K562 (cell line): ENCODE measurements around the gene ASB18. TPM values are rescaled to one million over a fixed set of nuclear protein-coding genes. Genes with fewer than 3 reads are reported as not detected.

Source experiments
- ATAC-seq: fragments of 200-7000 bp; cut with Tn5 transposase; 3 replicates; pipeline ENCODE4 v1.9.1; 2020; ENCODE audit warnings: moderate library complexity
- BruUV-seq: library from RNA; stranded (reverse); fragments of 400-500 nt; replicated peaks from 2 replicates; lab custom pipeline; 2021; lab: Mats Ljungman, UMichigan
- CTCF ChIA-PET: fragments of 300-600 bp; formaldehyde crosslinking; extraction: SDS; loops from one replicate; lab custom pipeline; 2021; ENCODE audit warnings: low intra/inter-chr PET ratio; lab: Yijun Ruan, JAX
- POLR2A ChIA-PET: fragments of 300-600, 350-650 bp; sonication (Branson Sonifier 250); formaldehyde crosslinking; extraction: SDS; loops from one replicate; lab custom pipeline; 2021; ENCODE audit warnings: antibody characterized with exemption, inconsistent platforms; lab: Yijun Ruan, JAX
- DNase-seq, 4 experiments: peaks; one replicate each; pipeline versions ENCODE4 v3.0.0 to v3.0.0-alpha.2; 2011 to 2018; ENCODE audit warnings: low spot score in 3 of 4, mixed read lengths in 3 of 4; ENCODE audit errors: extremely low read depth in 1 of 4
- FAIRE-seq: peaks from 2 replicates; lab custom pipeline; 2011; peaks lifted over from hg19 to GRCh38; lab: Jason Lieb, UNC
- H2AFZ ChIP-seq: 2 replicates; pipeline ENCODE4 v1.6.0; 2011; ENCODE audit warnings: low read depth, low read length, control low read depth, inconsistent platforms
- H3K27ac ChIP-seq: fragments of 200-600 bp; 3 replicates; pipeline ENCODE4 v1.8.0; 2011; ENCODE audit warnings: low read depth, mild to moderate bottlenecking, control low read depth, inconsistent platforms, low read length, moderate library complexity, mixed read lengths; ENCODE audit errors: extremely low read depth
- H3K27me3 ChIP-seq, 2 experiments: fragments of 300-600 bp in 1 of 2; 2 replicates in 1 of 2; 3 replicates in 1 of 2; pipeline versions ENCODE4 v1.6.0 to v1.8.0; 2011; ENCODE audit warnings: inconsistent platforms in 2 of 2, low read length in 2 of 2, mild to moderate bottlenecking in 1 of 2, mixed read lengths in 1 of 2, moderate library complexity in 1 of 2; ENCODE audit not compliant: control insufficient read depth in 2 of 2, insufficient read depth in 2 of 2
- H3K36me3 ChIP-seq: fragments of 300-600 bp; 3 replicates; pipeline ENCODE4 v1.8.0; 2011; ENCODE audit warnings: mild to moderate bottlenecking, low read length, inconsistent platforms; ENCODE audit not compliant: control insufficient read depth, insufficient read depth
- H3K4me1 ChIP-seq, 2 experiments: fragments of 200-600 bp in 1 of 2; replicated peaks in 1 of 2; 2 replicates in 1 of 2; 3 replicates in 1 of 2; pipeline versions ENCODE4 v1.5.1 to v1.8.0; 2011; ENCODE audit warnings: inconsistent platforms in 2 of 2, low read length in 2 of 2, mild to moderate bottlenecking in 1 of 2, mixed read lengths in 1 of 2, moderate library complexity in 1 of 2; ENCODE audit not compliant: control insufficient read depth in 2 of 2, insufficient read depth in 2 of 2
- H3K4me2 ChIP-seq: 2 replicates; pipeline ENCODE4 v1.6.1; 2011; ENCODE audit warnings: low read length, control low read depth, inconsistent platforms, mixed read lengths; ENCODE audit not compliant: insufficient read depth
- H3K4me3 ChIP-seq: fragments of 200-600 bp; sonication (generic), shearing (Covaris generic); 2 replicates; pipeline ENCODE4 v1.5.1; 2016; ENCODE audit warnings: control low read depth, inconsistent platforms
- H3K79me2 ChIP-seq: fragments of 200-600 bp; 3 replicates; pipeline ENCODE4 v1.8.0; 2011; ENCODE audit warnings: low read length, inconsistent platforms; ENCODE audit not compliant: control insufficient read depth, insufficient read depth
- H3K9ac ChIP-seq, 2 experiments: 2 replicates each; pipeline versions ENCODE4 v1.6.0 to v1.6.1; 2011; ENCODE audit warnings: low read depth in 2 of 2, low read length in 2 of 2, control low read depth in 1 of 2, inconsistent platforms in 1 of 2, mild to moderate bottlenecking in 1 of 2, mixed read lengths in 1 of 2; ENCODE audit not compliant: insufficient read depth in 1 of 2
- H3K9me1 ChIP-seq: one replicate; pipeline ENCODE4 v1.6.0; 2011; ENCODE audit warnings: inconsistent platforms, mild to moderate bottlenecking, low read length, moderate library complexity; ENCODE audit not compliant: control insufficient read depth, insufficient read depth
- H3K9me3 ChIP-seq: replicated peaks from 2 replicates; pipeline ENCODE4 v1.5.1; 2011; ENCODE audit warnings: low read depth, low read length, inconsistent platforms; ENCODE audit not compliant: control insufficient read depth, insufficient read depth
- H4K20me1 ChIP-seq: replicated peaks from 2 replicates; pipeline ENCODE4 v1.6.1; 2011; ENCODE audit warnings: low read length, inconsistent platforms, mixed read lengths; ENCODE audit not compliant: control insufficient read depth, insufficient read depth
- COPS2 ChIP-seq: fragments of 450-650 bp; conservative IDR thresholded peaks from 2 replicates; pipeline ENCODE4 v1.6.1; 2016; ENCODE audit warnings: mild to moderate bottlenecking, moderate library complexity
- KDM2B ChIP-seq: fragments of 250-450 bp; sonication (Bioruptor Pico); IDR thresholded peaks from 2 replicates; pipeline ENCODE4 v1.8.0; 2021; ENCODE audit warnings: mild to moderate bottlenecking, moderate library complexity
- ZNF143 ChIP-seq: sonication (generic); formaldehyde crosslinking; IDR thresholded peaks from 2 replicates; pipeline ENCODE4 v1.9.0; 2022; ENCODE audit warnings: mild to moderate bottlenecking, missing genetic modification reagents
- WGBS: fragments of 100-300 bp; shearing (Covaris generic); methylation state at CpG from one replicate; pipeline ENCODE4 v1.1.6; 2016; ENCODE audit warnings: low coverage, mixed read lengths; ENCODE audit not compliant: insufficient coverage; ENCODE audit errors: missing lambda C conversion rate; 5-methylcytosine and 5-hydroxymethylcytosine counted together
- in situ Hi-C: fragments of 300-500 bp; cut with MboI; formaldehyde crosslinking; loops from 4 replicates; pipeline ENCODE4 v1.15.0; 2018; ENCODE audit warnings: inconsistent platforms, mixed read lengths
- intact Hi-C: fragments of 100-400 bp; cut with micrococcal nuclease; formaldehyde crosslinking; loops from 2 replicates; pipeline ENCODE4 v1.14.2; 2022
- polyA plus RNA-seq, 8 experiments: library from polyadenylated mRNA; depleted of rRNA in 4 of 8; stranded (reverse) in 5 of 8; unstranded in 3 of 8; fragments of >200 nt; fragmentation: Nextera tagmentation in 2 of 8; fragmentation: Illumina TruSeq in 1 of 8; extraction: Ambion mirVana in 2 of 8; extraction: Trizol in 1 of 8; gene quantifications; 2 replicates each; pipeline versions ENCODE4 v1.2.1 to v1.2.3, GENCODE V29; 2011 to 2014; ENCODE audit warnings: inconsistent platforms in 1 of 8, missing spikeins in 1 of 8
- total RNA-seq, 7 experiments: library from RNA; depleted of rRNA in 6 of 7; stranded (reverse); fragments of >200 nt in 6 of 7; fragmentation: Illumina TruSeq in 2 of 7; extraction: Trizol in 2 of 7; gene quantifications; 2 replicates each; pipeline versions ENCODE4 v1.2.1 to v1.2.3, GENCODE V29; 2011 to 2021; ENCODE audit warnings: low replicate concordance in 1 of 7

Gene ASB18
- total and polyA plus RNA-seq, 9 of the 15 experiments (the other 6 are each of a cell fraction or from before 2014, with no cell fraction given) = not detected

GRCh38 chr2:236158969-236159777, 105.0 kb downstream of the ASB18 start (continued):
- TF ChIP-seq COPS2 = no peak
- no peak for TF ChIP-seq ZNF143 (CRISPR knock-in tag)

- 18% methylated on average over 7 of the region's 10 CpGs for WGBS
- ATAC-seq (no peak), DNase-seq (no peak), FAIRE-seq (no peak)
- H3K36me3 ChIP-seq = no peaks in the 10 kb centered on the region
- no peak overlapping the region for H3K4me2 ChIP-seq
- H3K4me1 ChIP-seq = peaks cover 0 to 7% of the 10 kb centered on the region in 2 experiments; a peak in 2 of 5 replicates
- POLR2A ChIA-PET = interaction anchor here (0.6 to 1.0 kb wide), 2 partner anchors 9 to 10 kb away, joined by 3 read pairs; partner anchors contain the start of gene GBX2
- intact Hi-C loops (no loop called here), in situ Hi-C loops (no loop called here)
- no peaks in the 10 kb centered on the region for H3K9me3 ChIP-seq
- H3K9ac ChIP-seq = no peak overlapping the region
- peaks cover 3 to 40% of the 10 kb centered on the region in 2 experiments; a peak in 3 of 5 replicates for H3K27me3 ChIP-seq
- no peak overlapping the region for H2AFZ ChIP-seq
- CTCF ChIA-PET = no interaction called here
- no TSS peak for BruUV-seq
- no peaks in the 10 kb centered on the region for H3K9me1 ChIP-seq
- TF ChIP-seq KDM2B (CRISPR knock-in tag) = no peak
- H3K27ac ChIP-seq = no peak overlapping the region
- no peaks in the 10 kb centered on the region for H4K20me1 ChIP-seq
- no peaks in the 10 kb centered on the region for H3K79me2 ChIP-seq
- no peak overlapping the region for H3K4me3 ChIP-seq
These were observed 106.2 kb downstream of the ASB18 start for GRCh38 chr2:236157815-236158498.
